Measurements from ENCODE around the gene CERS6. TPM values are rescaled to one million over a fixed set of nuclear protein-coding genes. Genes with fewer than 3 reads are reported as not detected.

The CERS6 gene
- total RNA-seq, 1 donor from 2014 or later: 36.4 TPM

- Mint-ChIP-seq H3K4me1 (ENCODE audit: unreplicated experiment) (peaks cover 10% of the 10 kb centered on the region), H3K27ac (ENCODE audit: unreplicated experiment) (no peak overlapping the region), H3K36me3 (ENCODE audit: low read depth, unreplicated experiment) (peaks cover 3% of the 10 kb centered on the region), H3K4me3 (ENCODE audit: unreplicated experiment) (no peak overlapping the region), H3K27me3 (ENCODE audit: unreplicated experiment) (peaks cover 2% of the 10 kb centered on the region), H3K9me3 (ENCODE audit: unreplicated experiment) (no peaks in the 10 kb centered on the region)
- TF ChIP-seq CTCF (IDR thresholded peaks at IDR 0.05; ENCODE audit: unreplicated experiment): no peak
- no peak for DNase-seq (ENCODE audit: low spot score)
Measured at GRCh38 chr2:168683996-168684395, 227.9 kb downstream of the CERS6 start.

GRCh38 chr2:168684921-168685599 lies 229.0 kb downstream of the CERS6 start:
- Mint-ChIP-seq H3K4me1 (ENCODE audit: unreplicated experiment) (peaks cover 10% of the 10 kb centered on the region), H3K9me3 (ENCODE audit: unreplicated experiment) (no peaks in the 10 kb centered on the region), H3K27me3 (ENCODE audit: unreplicated experiment) (peaks cover 2% of the 10 kb centered on the region), H3K4me3 (ENCODE audit: unreplicated experiment) (no peak overlapping the region), H3K36me3 (ENCODE audit: low read depth, unreplicated experiment) (peaks cover 3% of the 10 kb centered on the region), H3K27ac (ENCODE audit: unreplicated experiment) (no peak overlapping the region)
- TF ChIP-seq CTCF (IDR thresholded peaks at IDR 0.05; ENCODE audit: unreplicated experiment): no peak
- DNase-seq (ENCODE audit: low spot score): no peak

GRCh38 chr2:168685600-168686451 lies 229.8 kb downstream of the CERS6 start:
- DNase-seq (ENCODE audit: low spot score): no peak
- H3K27me3 Mint-ChIP-seq (ENCODE audit: unreplicated experiment): peaks cover 2% of the 10 kb centered on the region
- H3K9me3 Mint-ChIP-seq (ENCODE audit: unreplicated experiment): no peaks in the 10 kb centered on the region
- H3K4me3 Mint-ChIP-seq (ENCODE audit: unreplicated experiment): peak overlapping the region; percentile 45
- peaks cover 3% of the 10 kb centered on the region for H3K36me3 Mint-ChIP-seq (ENCODE audit: low read depth, unreplicated experiment)
- H3K27ac Mint-ChIP-seq (ENCODE audit: unreplicated experiment): peak overlapping the region; percentile 65
- no peak for TF ChIP-seq CTCF (IDR thresholded peaks at IDR 0.05; ENCODE audit: unreplicated experiment)
- peaks cover 10% of the 10 kb centered on the region for H3K4me1 Mint-ChIP-seq (ENCODE audit: unreplicated experiment)

GRCh38 chr2:168686452-168687191 lies 230.6 kb downstream of the CERS6 start:
- Mint-ChIP-seq H3K9me3 (ENCODE audit: unreplicated experiment) (no peaks in the 10 kb centered on the region), H3K36me3 (ENCODE audit: low read depth, unreplicated experiment) (peaks cover 3% of the 10 kb centered on the region), H3K4me1 (ENCODE audit: unreplicated experiment) (peaks cover 10% of the 10 kb centered on the region), H3K27ac (ENCODE audit: unreplicated experiment) (peak overlapping the region; percentile 68), H3K4me3 (ENCODE audit: unreplicated experiment) (no peak overlapping the region), H3K27me3 (ENCODE audit: unreplicated experiment) (peaks cover 2% of the 10 kb centered on the region)
- no peak for DNase-seq (ENCODE audit: low spot score)
- TF ChIP-seq CTCF (IDR thresholded peaks at IDR 0.05; ENCODE audit: unreplicated experiment): no peak

Data from endothelial cell (in vitro differentiated cells).